ENCODE measurements around the gene PAH.

The PAH gene

DNA sequence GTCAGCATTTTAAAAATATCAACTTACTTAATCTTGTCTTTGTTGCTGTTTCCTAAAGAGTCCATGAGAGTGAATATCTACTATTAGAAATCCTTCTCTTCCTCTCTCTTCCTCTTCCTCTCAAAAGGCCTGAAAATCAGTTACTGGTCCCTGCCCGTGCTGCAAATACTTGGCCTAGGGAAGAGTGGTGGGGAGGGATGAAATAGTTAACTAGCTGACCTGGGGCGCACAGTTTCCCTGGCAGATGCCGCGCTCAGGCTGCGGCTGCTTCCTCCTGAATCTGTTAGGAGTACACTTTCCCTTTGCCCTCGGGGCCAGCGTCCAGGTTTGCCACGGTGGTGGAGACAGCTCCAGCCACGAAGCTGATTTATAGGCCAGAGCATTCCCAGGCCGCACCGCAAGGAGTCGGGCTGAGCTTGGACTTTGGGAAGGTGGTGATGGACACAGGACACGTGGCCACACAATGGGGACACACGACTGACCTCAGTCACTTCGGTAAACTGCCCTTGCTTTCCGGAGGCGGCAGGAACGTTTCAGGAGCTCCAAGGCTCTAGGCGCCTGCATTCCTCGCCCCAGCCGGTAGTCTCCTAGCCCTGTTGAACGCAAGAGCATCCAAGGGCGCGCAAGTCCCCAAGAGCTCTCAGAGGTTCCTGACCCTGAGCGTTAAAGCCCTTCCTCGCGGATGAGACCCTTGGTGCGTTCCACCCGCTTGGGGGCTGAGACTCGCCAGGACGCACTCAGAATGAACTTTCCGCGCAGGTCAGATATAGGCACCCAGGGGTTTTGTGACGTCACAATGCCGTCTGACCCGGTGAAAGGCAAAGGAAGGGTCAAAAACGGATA is 33.3 kb upstream of the PAH start:
- no peak for DNase-seq

DNA sequence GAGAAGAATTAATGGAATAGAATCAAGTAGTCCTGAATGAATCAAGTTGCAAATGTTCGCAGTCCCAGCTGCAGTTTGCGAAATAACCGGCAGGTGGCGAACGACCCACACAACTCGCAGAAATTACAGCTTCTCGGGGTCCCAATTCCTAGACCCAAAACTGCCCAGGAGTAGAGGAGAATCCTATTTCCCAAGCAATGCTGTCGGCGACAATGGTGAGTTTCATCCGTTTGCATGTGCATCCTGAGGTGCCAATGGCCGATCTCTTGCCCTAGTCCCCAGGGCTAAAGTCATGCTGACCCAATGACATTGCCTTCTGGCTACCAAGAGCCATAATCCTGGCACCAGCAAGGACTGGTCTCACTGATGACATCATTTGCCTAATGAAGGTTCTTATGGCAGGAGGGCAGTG is 31.9 kb upstream of the PAH start:
- peak; percentile 36 for DNase-seq

DNA sequence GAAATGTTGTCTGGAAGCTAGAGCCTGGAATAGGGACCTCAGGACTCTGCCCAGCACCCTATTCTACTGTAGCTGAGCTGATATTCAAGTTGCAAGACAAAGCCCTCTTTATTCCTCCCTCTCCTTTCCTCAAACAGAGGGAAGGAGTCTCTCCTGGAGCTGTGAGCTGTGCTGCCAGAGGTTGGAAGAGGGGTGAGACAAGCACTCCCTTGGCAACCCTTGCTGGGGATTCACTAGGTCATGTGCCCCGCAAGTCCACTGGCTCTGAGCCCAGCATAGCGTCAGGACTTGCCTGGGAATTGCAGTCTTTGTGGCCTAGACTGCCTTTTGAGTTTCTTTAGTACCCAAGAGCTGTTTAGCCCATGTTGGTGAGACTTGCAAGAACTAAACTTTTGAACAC is 29.0 kb upstream of the PAH start:
- no peak for DNase-seq

DNA sequence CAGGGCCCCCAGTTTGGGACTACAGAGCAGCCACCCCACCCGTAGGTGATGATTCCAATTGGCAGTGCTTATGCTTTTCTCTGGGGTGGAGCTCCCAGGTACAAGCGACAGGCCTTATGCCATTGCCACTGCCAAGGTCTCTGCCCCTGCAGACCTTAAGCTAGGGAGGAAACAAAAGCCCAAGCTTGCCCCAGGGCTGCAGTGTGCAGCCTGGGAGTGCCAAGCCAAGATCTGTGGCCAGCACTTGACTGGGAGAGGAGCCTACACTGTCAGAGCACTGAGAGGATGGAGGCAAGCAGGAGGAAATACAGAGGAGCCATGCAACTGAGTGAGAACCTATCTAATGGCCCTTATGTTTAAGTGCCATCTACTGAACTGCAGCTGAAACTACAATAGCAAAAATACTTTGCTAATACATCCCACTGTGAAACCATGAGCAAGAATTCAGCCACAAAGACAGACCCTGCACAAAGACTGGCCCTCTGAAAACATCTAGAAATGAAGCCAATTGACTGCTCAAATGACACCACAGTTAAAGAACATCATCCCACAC is 22.7 kb upstream of the PAH start:
- no peak for DNase-seq

DNA sequence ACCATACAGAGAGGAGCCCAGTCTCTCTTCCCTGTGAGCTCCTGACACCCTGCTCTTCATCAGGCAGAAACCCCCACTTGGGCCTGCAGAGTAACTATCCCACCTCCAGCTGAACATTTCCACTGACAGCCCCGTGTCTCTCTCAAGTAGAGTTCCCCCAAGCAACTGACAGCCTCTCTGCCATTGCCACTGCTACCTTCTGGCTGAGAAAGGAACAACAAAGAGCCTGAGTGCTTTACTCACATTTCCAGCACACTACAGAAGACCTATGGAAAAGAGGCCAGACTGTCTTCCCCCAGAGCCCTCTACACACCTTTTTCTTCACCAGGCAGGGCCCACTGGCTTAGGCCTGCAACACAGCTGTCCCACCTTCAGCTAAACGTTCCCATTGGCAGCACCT is 22.0 kb upstream of the PAH start:
- DNase-seq, result no peak

DNA sequence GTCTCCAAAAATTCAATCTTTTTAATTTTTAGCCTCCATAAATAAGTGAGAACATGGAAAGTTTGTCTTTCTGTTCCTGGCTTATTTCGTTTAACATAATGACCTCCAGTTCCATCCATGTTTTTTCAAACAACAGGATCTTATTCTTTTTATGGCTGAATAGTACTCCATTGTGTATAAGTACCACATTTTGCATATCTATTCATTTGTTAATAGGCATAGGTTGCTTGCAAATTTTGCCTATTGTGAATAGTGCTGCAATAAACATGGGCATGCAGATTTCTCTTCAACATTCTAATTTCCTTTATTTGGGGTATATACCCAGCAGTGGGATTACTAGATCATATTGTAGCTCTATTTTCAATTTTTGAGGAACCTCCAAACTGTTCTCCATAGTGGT is 16.1 kb upstream of the PAH start:
- DNase-seq, result no peak

DNA sequence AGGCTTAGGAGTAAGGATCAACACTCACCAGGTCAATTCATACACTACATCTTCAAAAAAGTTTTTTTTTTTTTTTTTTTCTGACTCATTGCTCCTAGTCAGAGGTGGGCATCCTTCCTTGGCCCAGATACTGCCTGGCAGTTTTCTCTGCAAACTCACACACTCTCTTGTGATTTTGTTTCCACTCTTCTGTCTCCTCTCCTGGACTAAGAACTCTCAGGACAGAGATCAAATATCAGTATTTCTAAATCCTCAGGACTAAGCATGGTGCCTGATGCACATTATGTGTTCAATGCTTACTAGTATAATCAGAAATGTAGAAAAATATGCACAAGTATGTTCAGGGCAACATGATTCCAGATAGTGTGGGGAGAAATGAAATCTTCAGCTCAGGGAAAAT is 10.2 kb upstream of the PAH start:
- DNase-seq, result no peak

DNA sequence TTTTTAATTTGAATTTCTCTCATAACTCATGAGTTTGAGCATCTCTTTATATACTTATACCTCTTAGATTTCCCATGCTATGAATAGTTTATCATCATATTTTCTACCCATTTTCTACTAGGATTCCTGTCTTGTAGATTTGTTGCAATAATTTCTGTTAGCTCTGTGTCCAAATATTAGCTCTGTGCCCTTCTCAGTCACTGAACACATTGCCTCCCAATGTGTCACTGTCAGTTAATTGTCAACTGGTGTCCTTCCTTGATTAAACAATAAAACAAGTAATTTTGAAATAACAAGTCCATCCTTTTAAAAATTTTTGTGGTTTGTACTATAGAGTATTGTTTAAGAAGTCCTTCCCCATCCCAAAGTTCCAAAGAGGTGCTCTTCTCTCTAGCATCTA is 4.2 kb upstream of the PAH start:
- no peak for DNase-seq

DNA sequence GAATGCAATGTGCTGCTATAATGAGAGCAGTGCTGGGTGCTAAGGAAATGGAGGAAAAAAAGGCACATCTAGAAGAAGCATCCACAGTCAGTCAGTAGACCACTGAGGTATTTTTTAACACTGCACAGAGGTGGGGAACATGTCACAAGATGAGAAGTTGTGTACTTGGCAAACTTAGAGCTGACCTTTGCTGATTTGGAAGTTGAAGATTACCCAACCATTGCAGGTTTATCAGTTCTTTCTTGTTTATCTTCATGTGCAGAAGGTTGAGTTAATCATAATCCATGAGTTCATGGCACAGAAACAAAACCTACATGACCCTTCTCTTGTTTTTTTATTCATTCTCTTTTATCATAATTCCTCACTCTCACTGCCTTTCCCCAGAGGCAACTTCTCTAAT is 3.2 kb upstream of the PAH start:
- DNase-seq, result peak; percentile 4

DNA sequence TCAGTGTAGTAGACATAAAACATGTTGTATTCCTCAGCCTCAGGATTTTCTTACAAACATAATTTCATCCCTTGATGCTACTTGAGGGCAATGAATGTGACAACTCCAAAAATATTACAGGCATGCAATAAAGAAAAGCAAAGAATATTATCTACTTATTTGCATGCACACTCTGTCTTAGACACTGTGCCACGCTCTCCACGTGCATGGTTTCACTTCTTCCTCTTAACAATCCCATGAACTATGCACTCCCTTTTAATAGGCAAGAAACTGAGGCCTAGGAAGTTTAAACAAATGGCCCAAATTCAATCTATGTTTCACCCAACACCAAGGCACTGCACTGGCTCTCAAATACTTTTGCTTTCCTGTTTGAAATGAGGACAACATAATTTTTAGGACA is 1.8 kb upstream of the PAH start:
- DNase-seq, result no peak

DNA sequence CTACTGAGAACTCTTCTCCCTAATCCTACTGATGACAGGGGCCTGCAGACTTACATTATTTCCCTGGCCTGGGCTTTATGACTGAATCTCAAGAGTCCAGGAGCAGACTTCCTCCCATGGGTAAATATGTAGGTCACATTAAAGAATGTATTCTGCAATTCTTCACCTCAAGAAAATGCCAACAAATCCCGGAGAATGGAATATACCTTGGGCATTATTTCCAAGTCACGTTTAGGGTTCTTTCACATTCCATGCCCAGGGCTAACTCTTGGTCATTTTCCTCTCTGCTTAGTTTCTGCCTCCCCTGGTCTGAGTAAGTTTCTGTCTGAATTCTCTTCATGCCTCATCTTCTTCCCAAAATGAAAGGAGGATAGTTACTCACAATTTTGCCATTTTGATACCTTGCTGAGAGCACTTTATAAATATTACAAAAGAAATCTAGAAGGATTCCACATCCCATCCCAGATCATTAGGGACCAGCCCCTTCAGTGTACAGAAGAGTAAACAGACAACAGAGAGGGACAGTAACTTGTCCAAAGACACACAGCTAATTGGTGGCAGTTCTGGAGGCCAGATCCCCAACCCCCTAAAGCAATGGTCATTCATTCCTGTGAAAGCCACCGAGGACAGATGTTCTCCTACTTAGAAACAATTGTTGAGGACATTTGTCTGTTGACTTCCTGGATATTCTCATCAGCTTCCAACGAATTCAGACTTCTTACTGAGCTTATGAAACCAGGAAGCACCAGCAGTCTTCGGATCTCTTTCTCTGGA is 605 bp downstream of the PAH start:
- no peak for DNase-seq

DNA sequence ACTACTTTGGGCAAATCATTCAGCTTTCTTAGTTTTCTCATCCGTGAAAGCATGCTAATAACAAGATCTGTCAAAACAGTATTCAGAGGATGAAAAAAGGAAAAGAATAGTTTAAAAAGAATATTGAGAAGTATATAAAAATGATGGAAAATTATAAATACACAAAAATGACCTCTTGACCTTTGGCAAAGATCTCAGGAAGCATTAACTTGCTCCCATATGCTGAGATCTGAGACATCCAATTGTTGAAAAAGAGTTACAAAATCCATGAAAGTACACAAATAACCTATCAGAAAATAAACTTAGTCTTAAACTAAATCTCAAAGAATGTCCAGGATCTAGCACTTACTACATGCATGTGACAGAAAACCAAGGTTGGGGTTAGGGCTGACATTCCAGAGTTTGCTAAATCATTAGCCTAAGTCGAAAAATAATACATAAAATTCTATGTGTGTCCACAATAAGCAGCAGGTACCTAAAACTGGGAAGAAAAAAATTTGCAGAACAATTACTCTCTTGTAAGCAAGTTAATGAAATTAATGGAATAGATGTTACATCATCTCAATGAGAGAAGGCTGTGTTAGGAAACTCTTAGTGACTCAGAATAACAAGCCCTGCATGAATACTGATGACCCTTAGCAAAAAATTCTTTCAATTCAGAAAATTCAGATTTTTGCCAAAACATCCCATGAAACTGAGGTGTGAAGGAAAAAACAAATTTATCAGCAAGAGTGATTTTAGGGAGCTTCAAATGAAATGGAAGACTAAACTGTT is 3.4 kb downstream of the PAH start:
- no peak for DNase-seq

DNA sequence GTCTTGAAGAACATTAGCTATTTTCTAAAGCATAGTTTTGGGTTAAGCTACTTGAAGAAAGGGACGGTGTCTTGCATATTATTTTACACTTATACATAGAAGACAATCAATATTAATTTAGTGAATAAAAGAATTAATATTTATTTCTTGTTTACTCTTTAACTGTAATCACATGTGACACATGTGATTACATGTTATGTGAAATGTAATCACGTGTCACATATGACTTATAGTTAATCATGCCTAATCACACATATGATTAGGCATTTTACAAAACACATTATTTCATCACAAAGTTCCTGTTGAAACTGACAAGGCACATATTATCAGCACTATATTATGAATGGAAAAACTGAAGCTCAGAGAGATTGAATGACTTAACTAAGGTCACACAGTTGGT is 4.8 kb downstream of the PAH start:
- DNase-seq, result no peak

DNA sequence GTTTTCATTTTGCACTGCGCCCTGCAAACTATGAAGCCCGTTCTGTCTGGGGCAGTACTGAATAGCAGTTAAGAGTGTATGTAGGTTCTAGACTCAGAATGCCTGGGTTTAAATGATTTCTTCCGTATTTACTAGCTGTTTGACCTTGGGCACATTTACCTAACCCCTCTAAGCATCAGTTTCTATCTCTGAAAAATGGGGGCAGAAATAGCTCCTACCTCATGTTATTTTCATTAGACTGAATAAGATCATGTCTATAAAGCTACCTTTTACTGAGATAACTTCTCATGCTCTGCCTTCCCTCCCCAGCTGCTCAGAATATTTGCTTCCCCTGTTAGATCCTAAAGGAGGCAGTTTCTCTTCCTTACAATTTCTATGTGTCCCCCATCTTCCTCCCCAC is 5.7 kb downstream of the PAH start:
- DNase-seq, result no peak

DNA sequence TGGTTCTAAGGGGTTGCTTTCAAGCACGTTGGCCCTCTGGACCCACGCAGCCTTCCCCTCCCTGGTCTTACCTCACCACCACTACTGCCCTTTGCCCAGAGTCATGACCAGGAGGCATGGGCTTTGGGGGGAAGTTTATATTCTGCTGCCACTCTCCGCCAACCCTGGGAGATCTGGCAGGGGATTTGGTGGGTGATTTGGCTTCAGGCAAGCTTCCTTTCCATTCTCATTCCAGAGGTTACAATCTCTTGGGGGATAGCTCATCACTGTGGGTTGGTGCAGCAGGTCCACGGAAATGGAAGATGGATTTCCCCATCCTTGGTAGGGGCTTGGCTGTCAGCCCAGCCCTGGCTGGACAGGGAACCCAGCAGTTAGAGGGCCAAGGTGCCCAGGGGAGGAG is 6.3 kb downstream of the PAH start:
- no peak for DNase-seq

DNA sequence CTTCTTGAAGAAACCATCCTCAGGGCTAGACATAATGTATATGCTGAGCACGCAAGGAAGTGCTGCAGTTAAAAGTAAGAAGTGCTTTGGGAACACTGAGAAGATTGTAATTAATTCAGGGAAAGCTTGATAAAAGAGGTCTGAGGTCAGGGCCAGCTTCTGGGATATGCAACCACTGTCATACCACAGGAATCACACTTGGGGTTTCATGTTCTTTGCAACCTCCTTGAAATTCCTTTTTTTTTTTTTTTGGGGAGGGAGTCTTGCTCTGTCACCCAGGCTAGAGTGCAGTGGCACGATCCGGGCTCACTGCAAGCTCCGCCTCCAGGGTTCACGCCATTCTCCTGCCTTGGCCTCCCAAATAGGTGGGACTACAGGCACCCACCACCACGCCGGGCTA is 6.9 kb downstream of the PAH start:
- DNase-seq, result no peak

DNA sequence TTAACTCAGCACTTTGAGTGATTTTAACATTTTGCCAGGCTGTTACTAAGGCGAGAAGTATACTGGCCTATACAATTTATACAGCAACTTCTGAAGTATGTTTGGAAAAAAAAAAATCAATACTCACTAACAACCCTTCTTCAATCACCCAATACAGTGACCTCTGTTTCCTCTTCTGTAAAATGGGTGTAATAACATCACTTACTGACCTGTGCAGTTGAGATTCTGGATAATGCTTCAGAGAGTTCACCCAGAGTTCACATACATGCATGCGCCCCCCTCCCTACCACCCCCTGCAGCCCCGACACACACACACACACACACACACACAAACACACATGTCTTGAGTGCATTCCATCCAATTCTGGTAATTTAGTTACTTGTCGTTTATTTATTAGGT is 9.1 kb downstream of the PAH start:
- DNase-seq, result no peak

DNA sequence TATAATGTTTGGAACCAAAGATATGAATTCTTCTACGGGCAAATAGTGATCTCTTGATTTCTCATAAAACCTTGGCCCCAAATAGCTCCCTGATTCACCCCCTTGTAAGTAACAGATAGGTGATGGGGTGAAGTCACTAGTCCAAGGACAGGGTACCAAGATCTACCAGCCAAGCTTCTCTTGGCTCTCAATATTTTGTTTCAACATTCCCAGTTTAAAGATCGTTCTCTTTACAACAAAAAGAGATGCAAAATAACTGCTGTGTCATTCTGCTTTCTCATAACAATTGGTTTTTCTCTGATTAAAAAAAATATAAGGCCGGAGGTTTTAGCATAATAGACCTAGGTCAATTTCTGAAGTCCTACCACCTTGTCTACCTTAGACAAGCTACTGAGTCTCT is 11.8 kb downstream of the PAH start:
- DNase-seq, result no peak

DNA sequence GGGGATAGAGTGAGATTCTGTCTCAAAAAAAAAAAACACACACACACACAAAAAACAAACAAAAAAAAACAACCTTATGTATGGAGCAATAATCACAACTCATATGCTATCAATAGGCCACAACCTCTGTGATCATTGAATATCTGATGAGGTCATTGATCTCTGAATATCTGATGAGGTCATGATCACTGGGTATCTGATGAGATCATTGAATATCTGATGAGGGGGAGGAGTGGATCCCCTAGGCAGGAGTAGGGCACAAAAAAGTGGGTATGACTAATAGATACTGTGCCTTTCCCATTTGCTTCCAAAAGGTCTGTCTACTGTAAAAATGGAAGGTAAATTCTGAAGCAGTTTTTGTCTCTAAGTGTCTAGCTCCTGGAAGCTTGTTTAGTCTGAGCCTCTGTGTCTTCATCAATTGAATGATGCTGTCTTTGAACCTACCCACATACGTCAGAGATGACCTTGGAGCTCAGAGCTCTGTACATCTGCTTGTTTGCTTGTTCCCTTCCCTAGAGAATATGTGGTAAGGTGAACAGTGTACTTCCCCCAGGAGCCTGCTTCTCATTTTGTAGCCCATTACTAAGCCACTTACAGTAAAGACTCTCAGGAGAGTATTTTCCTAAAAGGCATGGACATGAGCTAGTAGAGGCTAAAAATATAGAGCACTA is 13.6 kb downstream of the PAH start:
- DNase-seq, result no peak

DNA sequence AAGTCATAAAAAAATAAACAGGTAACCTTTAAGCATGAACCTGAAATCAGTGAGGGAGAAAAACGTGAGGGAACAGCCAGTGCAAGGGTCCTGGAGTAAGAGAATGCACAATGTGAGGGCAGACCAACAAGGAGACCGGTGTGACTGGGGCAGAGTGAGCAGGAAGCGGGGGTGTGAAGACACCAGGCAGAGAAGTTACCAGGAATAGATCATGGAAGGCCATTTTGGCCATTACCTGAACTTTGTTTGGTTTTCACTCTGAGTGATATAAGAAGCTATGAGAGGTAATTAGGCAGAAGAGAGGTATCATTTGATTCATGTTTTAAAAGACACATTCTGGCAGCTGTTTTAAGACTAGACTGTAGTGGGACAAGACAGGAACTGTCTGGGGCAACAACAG is 15.0 kb downstream of the PAH start:
- DNase-seq, result no peak

DNA sequence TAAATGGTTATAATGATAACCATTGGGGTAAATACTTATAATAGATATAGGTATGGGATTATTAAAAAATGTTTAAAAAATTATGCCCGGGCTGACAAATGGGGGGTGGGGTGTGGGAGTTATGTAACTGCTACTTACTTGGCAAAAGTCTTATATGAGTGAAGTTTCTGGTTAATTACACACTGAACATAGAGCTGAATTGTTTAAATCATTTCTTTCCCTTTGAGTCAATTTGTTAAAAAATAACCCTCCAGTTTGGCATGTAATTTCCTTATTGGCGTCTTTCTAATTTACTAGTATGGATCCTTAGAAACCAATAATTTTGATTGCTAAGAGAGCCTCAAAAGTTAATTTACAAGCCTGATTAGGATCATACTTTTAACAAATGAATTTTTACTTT is 16.7 kb downstream of the PAH start:
- DNase-seq, result no peak

DNA sequence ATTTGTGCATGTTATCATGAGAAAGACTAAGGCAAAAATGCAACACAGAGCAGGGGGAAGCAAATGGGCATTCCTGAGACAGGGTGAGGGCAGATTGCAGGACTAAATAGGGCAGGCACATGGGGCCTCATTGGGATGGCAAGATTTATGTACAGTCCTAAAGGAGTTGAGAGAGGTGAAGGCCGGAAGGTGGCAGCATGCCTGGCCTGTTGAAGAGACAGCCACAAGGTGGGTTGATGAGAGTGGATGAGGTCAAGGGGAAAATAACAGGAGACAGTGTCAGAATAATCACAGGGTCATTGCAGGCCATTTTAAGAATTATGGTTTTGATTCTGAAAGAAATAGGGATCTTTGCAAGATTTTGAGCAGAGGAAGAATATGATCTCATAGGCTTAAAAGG is 21.0 kb downstream of the PAH start:
- DNase-seq, result no peak

DNA sequence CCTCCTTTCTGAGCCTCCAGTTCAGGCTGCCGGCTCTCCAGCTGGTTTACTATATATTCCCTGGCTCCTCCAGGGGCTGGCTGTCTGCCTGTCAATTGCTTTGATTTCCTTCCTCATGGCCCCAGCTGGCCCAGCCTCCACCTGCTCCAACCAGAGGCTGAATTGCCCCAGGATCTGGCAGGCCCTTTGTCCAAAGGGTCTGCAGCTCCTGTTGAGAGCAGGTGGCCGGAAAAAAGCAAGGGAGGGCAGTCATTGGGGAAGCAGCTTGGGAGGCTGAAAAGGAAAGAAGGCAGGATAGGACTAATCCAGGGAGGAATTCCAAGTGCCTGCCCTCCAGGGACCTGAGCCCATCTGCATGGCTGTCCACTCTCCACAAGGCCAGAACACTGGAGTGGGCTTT is 25.3 kb downstream of the PAH start:
- DNase-seq, result no peak
